Activated CD8-positive, alpha-beta T cell treated with anti-CD3 and anti-CD28 coated beads for 36 hours (primary cell): ENCODE data around the gene AKAP5. TPM values are rescaled to one million over a fixed set of nuclear protein-coding genes. Genes with fewer than 3 reads are reported as not detected.

ENCODE experiments used
- ATAC-seq: fragments of 200-7000 bp; cut with Tn5 transposase; one replicate; pipeline ENCODE4 v1.10.0; 2021; ENCODE audit warnings: mild to moderate bottlenecking, moderate library complexity
- CTCF ChIA-PET: fragments of 350-600 bp; sonication (Branson Sonifier 250); formaldehyde crosslinking; loops from one replicate; lab custom pipeline; 2021; ENCODE audit warnings: antibody characterized with exemption; lab: Charles Lee
- POLR2A ChIA-PET: fragments of 350-600 bp; sonication (Branson Sonifier 250); formaldehyde crosslinking; loops from one replicate; lab custom pipeline; 2021; ENCODE audit warnings: antibody characterized with exemption; lab: Charles Lee
- DNase-seq: peaks from one replicate; pipeline ENCODE4 v3.0.0-alpha.2; 2020
- H3K27ac Mint-ChIP-seq: one replicate; pipeline ENCODE4 v1.8.0; 2021; ENCODE audit warnings: mild to moderate bottlenecking, mixed read lengths
- H3K27me3 Mint-ChIP-seq: one replicate; pipeline ENCODE4 v1.8.0; 2021; ENCODE audit warnings: mixed read lengths
- H3K36me3 Mint-ChIP-seq: one replicate; pipeline ENCODE4 v1.8.0; 2021; ENCODE audit warnings: low read depth, mixed read lengths
- H3K4me1 Mint-ChIP-seq: one replicate; pipeline ENCODE4 v1.8.0; 2021; ENCODE audit warnings: low read depth, mixed read lengths
- H3K4me3 Mint-ChIP-seq: one replicate; pipeline ENCODE4 v1.8.0; 2021; ENCODE audit warnings: mild to moderate bottlenecking, moderate library complexity, mixed read lengths
- H3K9me3 Mint-ChIP-seq: one replicate; pipeline ENCODE4 v1.8.0; 2021; ENCODE audit warnings: mixed read lengths
- intact Hi-C: fragments of 100-400 bp; cut with micrococcal nuclease; formaldehyde crosslinking; loops from one replicate; pipeline ENCODE4 v1.10.0; 2022
- total RNA-seq, 2 experiments: library from RNA; stranded (reverse); gene quantifications; one replicate each; pipeline ENCODE4 v1.2.3, GENCODE V29; 2021
- TF ChIP-seq, protein P1 (sequence below): fragments of 200-600 bp; IDR thresholded peaks from one replicate; pipeline ENCODE4 v1.8.0; 2022; ENCODE audit warnings: antibody characterized with exemption, mild to moderate bottlenecking

AKAP5 gene
- total RNA-seq, 2 experiments from 2014 or later, result 1.3 to 1.6 TPM

DNA sequence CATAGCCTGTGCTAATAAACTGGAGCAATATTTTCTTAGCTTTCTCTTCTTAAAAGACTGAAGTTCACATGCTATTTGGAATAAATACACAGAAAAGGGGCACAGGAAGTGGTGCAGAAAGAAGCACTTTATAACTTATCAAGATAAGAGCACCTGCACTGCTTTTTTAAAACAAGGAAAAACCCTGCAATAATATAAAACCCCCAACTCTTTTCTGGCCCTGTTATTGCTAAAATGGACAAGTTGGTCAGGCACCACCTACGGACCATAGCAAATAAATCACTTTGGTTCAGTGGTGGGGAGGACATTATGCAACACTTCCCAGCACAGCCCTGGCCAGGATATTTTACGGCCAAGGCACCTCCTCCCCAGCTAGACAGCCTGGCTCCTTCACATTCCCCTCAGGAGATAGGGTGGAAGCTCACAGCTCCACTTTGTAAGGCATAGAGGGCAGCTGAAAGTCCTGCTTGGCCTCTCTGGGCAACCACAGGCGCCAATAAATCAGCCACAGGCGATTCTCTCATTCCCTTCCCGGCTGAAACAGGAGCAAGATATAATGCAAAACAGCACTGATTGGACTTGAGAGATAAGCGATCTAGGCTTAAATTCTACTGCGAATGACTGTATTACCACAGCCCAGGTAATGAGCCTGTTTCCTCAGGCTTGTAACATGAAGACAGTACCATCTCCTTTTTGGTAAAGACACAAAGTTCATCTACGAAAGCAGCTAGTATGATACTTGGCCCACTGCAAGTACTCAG is 36.3 kb downstream of the AKAP5 start:
- ChIA-PET CTCF (interaction anchor here (0.9 to 3.1 kb wide), 12 partner anchors 9 to 135 kb away, joined by 3 to 23 read pairs (median 4); no protein-coding TSS in a partner anchor), POLR2A (interaction anchor here (0.8 to 1.8 kb wide), 8 partner anchors 9 to 114 kb away, joined by 3 to 8 read pairs (median 4); partner anchors contain the start of gene MTHFD1)

DNA sequence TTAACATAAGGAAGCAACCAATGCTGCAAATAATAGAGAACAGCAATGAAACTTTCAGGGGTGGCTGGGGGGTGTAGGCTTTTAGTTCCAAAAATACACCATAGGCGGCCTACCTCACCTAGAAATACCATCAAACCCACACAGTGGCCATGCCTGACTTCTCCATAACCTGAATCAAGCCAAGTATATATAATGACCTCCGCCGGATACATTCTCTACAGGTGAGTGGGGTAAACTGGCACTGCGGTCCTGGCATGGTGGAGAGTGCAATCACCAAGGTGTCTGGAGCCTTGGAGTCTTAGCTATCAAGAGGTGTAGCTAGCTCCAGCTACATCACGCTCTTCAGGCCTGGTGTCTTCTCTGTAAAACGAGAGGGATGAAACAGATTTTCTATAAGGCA is 37.2 kb downstream of the AKAP5 start:
- peaks cover 62% of the 10 kb centered on the region for H3K36me3 Mint-ChIP-seq
- peak; percentile 35 for DNase-seq
- H3K27ac Mint-ChIP-seq, result peak overlapping the region; percentile 97
- peak overlapping the region; percentile 79 for H3K4me3 Mint-ChIP-seq
- H3K4me1 Mint-ChIP-seq, result peaks cover 26% of the 10 kb centered on the region
- intact Hi-C loops, result no loop called here
- ChIA-PET POLR2A (interaction anchor here (0.8 to 3.4 kb wide), 12 partner anchors 12 to 398 kb away, joined by 3 to 19 read pairs (median 4); partner anchors contain the start of genes HSPA2 and MTHFD1), CTCF (interaction anchor here (1.0 to 3.1 kb wide), 5 partner anchors 9 to 134 kb away, joined by 3 to 23 read pairs (median 4); no protein-coding TSS in a partner anchor)
- H3K9me3 Mint-ChIP-seq, result no peaks in the 10 kb centered on the region
- H3K27me3 Mint-ChIP-seq, result no peaks in the 10 kb centered on the region
- ATAC-seq, result no peak
- TF ChIP-seq, protein P1, sequence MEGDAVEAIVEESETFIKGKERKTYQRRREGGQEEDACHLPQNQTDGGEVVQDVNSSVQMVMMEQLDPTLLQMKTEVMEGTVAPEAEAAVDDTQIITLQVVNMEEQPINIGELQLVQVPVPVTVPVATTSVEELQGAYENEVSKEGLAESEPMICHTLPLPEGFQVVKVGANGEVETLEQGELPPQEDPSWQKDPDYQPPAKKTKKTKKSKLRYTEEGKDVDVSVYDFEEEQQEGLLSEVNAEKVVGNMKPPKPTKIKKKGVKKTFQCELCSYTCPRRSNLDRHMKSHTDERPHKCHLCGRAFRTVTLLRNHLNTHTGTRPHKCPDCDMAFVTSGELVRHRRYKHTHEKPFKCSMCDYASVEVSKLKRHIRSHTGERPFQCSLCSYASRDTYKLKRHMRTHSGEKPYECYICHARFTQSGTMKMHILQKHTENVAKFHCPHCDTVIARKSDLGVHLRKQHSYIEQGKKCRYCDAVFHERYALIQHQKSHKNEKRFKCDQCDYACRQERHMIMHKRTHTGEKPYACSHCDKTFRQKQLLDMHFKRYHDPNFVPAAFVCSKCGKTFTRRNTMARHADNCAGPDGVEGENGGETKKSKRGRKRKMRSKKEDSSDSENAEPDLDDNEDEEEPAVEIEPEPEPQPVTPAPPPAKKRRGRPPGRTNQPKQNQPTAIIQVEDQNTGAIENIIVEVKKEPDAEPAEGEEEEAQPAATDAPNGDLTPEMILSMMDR, result no peak

More for the DNA sequence above, 36.3 kb downstream of the AKAP5 start:
- H3K4me3 Mint-ChIP-seq, result peak overlapping the region; percentile 79
- no peaks in the 10 kb centered on the region for H3K27me3 Mint-ChIP-seq
- no peaks in the 10 kb centered on the region for H3K9me3 Mint-ChIP-seq
- ATAC-seq (no peak), DNase-seq (no peak)
- H3K27ac Mint-ChIP-seq, result peak overlapping the region; percentile 97
- H3K4me1 Mint-ChIP-seq, result peaks cover 29% of the 10 kb centered on the region
- H3K36me3 Mint-ChIP-seq, result peaks cover 61% of the 10 kb centered on the region
- intact Hi-C loops, result no loop called here
- TF ChIP-seq, protein P1, result no peak

DNA sequence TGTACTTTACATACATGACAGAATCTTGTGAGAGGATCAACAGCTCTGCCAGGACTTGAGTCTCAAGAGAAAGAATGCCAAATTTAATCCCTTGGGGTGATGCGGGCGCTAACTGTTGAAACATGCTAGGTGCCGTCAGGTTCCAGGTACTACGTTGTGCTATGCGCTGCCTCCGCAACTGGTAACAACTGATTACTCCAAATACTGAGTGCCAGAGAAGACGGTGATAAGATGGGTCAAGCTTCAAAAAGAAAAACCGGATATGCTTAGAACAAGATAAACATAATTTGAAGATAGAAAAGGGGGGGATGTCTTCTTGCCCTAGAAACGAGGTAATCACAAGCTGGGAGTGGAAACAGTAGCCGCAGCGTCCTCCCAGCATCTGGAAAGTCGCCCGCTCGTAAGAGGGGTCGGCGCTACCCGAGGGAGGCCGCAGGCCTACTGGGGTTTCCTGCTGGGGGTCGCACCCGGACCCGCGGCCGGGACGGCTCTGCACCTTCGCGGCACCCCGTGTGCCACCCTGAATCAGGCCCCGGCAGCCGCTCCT is 37.7 kb downstream of the AKAP5 start:
- Mint-ChIP-seq H3K27ac (peak overlapping the region; percentile 97), H3K27me3 (no peaks in the 10 kb centered on the region), H3K4me3 (peak overlapping the region; percentile 79), H3K9me3 (no peaks in the 10 kb centered on the region), H3K4me1 (peaks cover 26% of the 10 kb centered on the region), H3K36me3 (peaks cover 61% of the 10 kb centered on the region)
- ATAC-seq (no peak), DNase-seq (peak; percentile 41)
- TF ChIP-seq, protein P1, result no peak
- POLR2A ChIA-PET, result interaction anchor here (0.8 to 3.4 kb wide), 14 partner anchors 8 to 398 kb away, joined by 3 to 19 read pairs (median 4); partner anchors contain the start of genes AKAP5, HSPA2 and MTHFD1
- CTCF ChIA-PET, result interaction anchor here (1.0 to 3.1 kb wide), 5 partner anchors 8 to 134 kb away, joined by 3 to 23 read pairs (median 4); no protein-coding TSS in a partner anchor
- intact Hi-C loops, result no loop called here

DNA sequence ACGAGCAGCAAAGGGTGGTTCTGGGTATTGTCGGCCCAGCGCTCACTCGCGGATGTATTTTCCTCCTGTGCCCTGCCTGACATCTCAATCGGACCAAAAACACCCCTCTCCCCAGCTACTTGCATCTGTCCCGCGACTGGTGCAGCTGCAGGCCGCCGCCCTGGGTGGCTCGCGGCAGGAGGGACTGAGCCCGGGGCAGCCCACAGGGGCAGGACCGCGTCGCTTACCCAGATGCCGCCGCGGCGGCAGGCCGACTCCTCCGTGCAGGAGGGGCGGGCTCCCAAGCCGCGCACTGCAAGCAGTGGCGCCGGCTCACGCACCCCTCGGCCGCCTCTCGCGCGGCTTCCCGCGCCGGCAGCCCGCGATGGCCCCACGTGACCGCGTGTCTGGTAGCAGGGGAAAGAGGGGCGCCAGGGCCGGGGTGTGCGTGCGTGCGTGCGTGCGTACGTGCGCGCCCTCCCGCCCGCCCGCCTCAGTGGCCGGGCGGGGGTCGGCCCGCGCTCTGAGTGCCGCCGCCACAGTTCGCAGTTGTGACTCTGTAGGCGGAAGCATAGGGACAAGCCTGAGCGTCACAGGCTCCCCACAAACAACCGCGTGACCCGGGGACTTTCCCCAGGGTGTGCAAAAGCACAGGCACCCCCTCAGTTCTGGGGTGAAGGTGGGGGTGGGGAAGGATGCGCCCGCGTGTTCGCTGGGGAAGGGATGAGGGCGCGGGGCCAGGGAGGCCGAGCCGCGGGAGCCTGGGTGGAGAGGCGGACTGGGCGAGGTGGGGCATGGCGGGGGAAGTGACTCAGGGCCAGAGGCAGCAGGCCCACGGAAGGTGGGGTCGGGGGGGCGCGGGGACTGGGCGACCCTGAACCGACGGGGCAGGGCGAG is 38.4 kb downstream of the AKAP5 start, which contains the start of gene ZBTB25:
Gene ZBTB25, minus strand, starts transcription at position 405 of the 876 bp plus-strand sequence. CDS start 13,305 bp downstream, outside the sequence.
- peak within 1 kb of the TSS; percentile 99 for H3K27ac Mint-ChIP-seq
- no peaks in the 10 kb centered on the region for H3K9me3 Mint-ChIP-seq
- CTCF ChIA-PET, result interaction anchor here (1.0 to 3.1 kb wide), 2 partner anchors 7 to 74 kb away, joined by 4 to 23 read pairs; no protein-coding TSS in a partner anchor
- peaks cover 31% of the 10 kb centered on the region for H3K4me1 Mint-ChIP-seq
- no peaks in the 10 kb centered on the region for H3K27me3 Mint-ChIP-seq
- POLR2A ChIA-PET, result interaction anchor here (0.7 to 3.4 kb wide), 15 partner anchors 8 to 165 kb away, joined by 3 to 19 read pairs (median 6); partner anchors contain the start of genes AKAP5, HSPA2 and MTHFD1
- H3K4me3 Mint-ChIP-seq, result peak within 1 kb of the TSS; percentile 79
- ATAC-seq, result peak; percentile 64
- peaks cover 63% of the 10 kb centered on the region for H3K36me3 Mint-ChIP-seq
- DNase-seq, result peak; percentile 97
- TF ChIP-seq, protein P1, result no peak
- intact Hi-C loops, result no loop called here
